Measurements from ENCODE around the gene MEI1. TPM values are rescaled to one million over a fixed set of nuclear protein-coding genes. Genes with fewer than 3 reads are reported as not detected.
"Not testable (repeated sequence)": the region's sequence is repeated elsewhere in the genome, so short reads cannot be mapped to it uniquely, and the experiment has no call there.

The MEI1 gene
- polyA plus RNA-seq, 1 donor (not counting 4 experiments of a cell fraction or from before 2014, with no cell fraction given): 0.10 TPM

DNA sequence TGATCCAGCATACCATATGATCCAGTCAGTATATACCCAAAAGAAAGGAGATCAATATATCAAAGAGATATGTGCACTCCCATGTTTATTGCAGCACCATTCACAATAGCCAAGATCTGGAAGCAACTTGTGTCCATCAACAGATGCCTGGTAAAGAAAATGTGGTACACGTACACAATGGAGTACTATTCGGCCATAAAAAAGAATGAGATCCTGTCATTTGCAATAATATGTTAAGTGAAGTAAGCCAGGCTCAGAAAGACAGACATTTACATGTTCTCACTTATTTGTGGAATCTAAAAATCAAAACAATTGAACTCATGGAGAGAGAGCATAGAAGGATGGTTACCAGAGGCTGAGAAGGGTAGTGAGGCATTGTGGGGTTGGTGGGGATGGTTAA lies 37.6 kb upstream of the MEI1 start:
- H3K4me3 ChIP-seq (ENCODE audit: control insufficient read depth in 2 of 3, extremely low read depth in 1 of 3, insufficient read depth in 2 of 3, low read depth in 1 of 3, low read length in 3 of 3): no peak overlapping the region
- H3K79me2 ChIP-seq (ENCODE audit: control insufficient read depth, insufficient read depth, low read length): peaks cover 1% of the 10 kb centered on the region
- H3K27me3 ChIP-seq (ENCODE audit: control insufficient read depth, extremely low read depth, insufficient read depth, low read length): no peaks in the 10 kb centered on the region
- H3K9ac ChIP-seq (ENCODE audit: control insufficient read depth, extremely low read depth, insufficient read depth, low read length): no peak overlapping the region
- H2AFZ ChIP-seq (ENCODE audit: control insufficient read depth, low read length): no peak overlapping the region
- no peak overlapping the region for H3K4me2 ChIP-seq (ENCODE audit: control insufficient read depth, extremely low read depth, insufficient read depth, low read depth, low read length)
- FAIRE-seq (no peak), DNase-seq (ENCODE audit: low read depth, low spot score) (no peak)
- dilution Hi-C loops (cut with MboI; ENCODE audit: extremely low pct_ligation_motif_present, low sequenced_read_pairs): no loop called here
- no peak overlapping the region for H3K27ac ChIP-seq (ENCODE audit: control insufficient read depth, insufficient read depth, low read length)
- peaks cover 11% of the 10 kb centered on the region for H3K4me1 ChIP-seq (ENCODE audit: control insufficient read depth, extremely low read depth, insufficient read depth, low read length)
- no peaks in the 10 kb centered on the region for H3K9me3 ChIP-seq (ENCODE audit: control insufficient read depth, low read depth, low read length)
- TF ChIP-seq, protein P1, sequence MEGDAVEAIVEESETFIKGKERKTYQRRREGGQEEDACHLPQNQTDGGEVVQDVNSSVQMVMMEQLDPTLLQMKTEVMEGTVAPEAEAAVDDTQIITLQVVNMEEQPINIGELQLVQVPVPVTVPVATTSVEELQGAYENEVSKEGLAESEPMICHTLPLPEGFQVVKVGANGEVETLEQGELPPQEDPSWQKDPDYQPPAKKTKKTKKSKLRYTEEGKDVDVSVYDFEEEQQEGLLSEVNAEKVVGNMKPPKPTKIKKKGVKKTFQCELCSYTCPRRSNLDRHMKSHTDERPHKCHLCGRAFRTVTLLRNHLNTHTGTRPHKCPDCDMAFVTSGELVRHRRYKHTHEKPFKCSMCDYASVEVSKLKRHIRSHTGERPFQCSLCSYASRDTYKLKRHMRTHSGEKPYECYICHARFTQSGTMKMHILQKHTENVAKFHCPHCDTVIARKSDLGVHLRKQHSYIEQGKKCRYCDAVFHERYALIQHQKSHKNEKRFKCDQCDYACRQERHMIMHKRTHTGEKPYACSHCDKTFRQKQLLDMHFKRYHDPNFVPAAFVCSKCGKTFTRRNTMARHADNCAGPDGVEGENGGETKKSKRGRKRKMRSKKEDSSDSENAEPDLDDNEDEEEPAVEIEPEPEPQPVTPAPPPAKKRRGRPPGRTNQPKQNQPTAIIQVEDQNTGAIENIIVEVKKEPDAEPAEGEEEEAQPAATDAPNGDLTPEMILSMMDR (optimal IDR thresholded peaks at IDR 0.05 in 1 of 3, IDR thresholded peaks at IDR 0.05 in 1 of 3, conservative IDR thresholded peaks at IDR 0.05 in 1 of 3; ENCODE audit: extremely low read depth in 1 of 3, insufficient read depth in 2 of 3, low read length in 3 of 3): no peak
- TF ChIP-seq EZH2 (IDR thresholded peaks at IDR 0.05; ENCODE audit: low read length): no peak
- H3K9me1 ChIP-seq (ENCODE audit: control insufficient read depth, extremely low read depth, insufficient read depth, low read length): no peaks in the 10 kb centered on the region
- H3K36me3 ChIP-seq (ENCODE audit: control insufficient read depth in 2 of 2, extremely low read depth in 1 of 2, insufficient read depth in 2 of 2, low read length in 2 of 2): peaks cover 34 to 58% of the 10 kb centered on the region in 2 experiments
- H4K20me1 ChIP-seq (ENCODE audit: control insufficient read depth, extremely low read depth, insufficient read depth, low read length): no peaks in the 10 kb centered on the region

GRCh38 chr22:41663594-41663993 lies 35.7 kb upstream of the MEI1 start:
- FAIRE-seq; dilution Hi-C loops (cut with MboI; ENCODE audit: extremely low pct_ligation_motif_present, low sequenced_read_pairs): not testable (repeated sequence)

DNA sequence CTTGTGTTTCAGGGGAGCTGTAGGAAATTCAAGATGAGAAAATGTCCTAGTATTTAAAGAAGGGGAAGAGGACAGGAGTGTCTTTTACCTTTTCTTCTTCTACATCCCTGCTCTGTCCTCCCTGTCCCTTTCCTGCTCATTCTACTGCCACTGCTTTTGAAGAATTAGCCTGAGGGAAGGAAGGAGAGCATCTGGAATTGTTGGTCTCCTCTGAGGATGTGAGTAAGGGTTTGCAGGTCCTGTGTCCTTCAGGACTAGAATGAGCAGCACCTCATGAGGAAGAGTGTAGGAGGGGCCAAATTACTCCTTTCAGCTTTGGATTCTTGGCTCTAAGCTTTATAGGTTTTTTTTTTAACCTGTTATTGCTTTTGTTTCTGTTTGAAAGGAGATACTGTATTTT lies 34.8 kb upstream of the MEI1 start:
- Histone ChIP-seq H3K4me3 (ENCODE audit: control insufficient read depth in 2 of 3, extremely low read depth in 1 of 3, insufficient read depth in 2 of 3, low read depth in 1 of 3, low read length in 3 of 3) (no peak overlapping the region), H3K9me1 (ENCODE audit: control insufficient read depth, extremely low read depth, insufficient read depth, low read length) (no peaks in the 10 kb centered on the region), H3K9ac (ENCODE audit: control insufficient read depth, extremely low read depth, insufficient read depth, low read length) (no peak overlapping the region), H3K79me2 (ENCODE audit: control insufficient read depth, insufficient read depth, low read length) (peaks cover 5% of the 10 kb centered on the region), H3K36me3 (ENCODE audit: control insufficient read depth in 2 of 2, extremely low read depth in 1 of 2, insufficient read depth in 2 of 2, low read length in 2 of 2) (peaks cover 19 to 43% of the 10 kb centered on the region in 2 experiments), H3K27me3 (ENCODE audit: control insufficient read depth, extremely low read depth, insufficient read depth, low read length) (no peaks in the 10 kb centered on the region), H3K4me2 (ENCODE audit: control insufficient read depth, extremely low read depth, insufficient read depth, low read depth, low read length) (no peak overlapping the region), H3K27ac (ENCODE audit: control insufficient read depth, insufficient read depth, low read length) (no peak overlapping the region), H3K9me3 (ENCODE audit: control insufficient read depth, low read depth, low read length) (no peaks in the 10 kb centered on the region), H3K4me1 (ENCODE audit: control insufficient read depth, extremely low read depth, insufficient read depth, low read length) (peaks cover 26% of the 10 kb centered on the region), H2AFZ (ENCODE audit: control insufficient read depth, low read length) (no peak overlapping the region), H4K20me1 (ENCODE audit: control insufficient read depth, extremely low read depth, insufficient read depth, low read length) (no peaks in the 10 kb centered on the region)
- no peak for TF ChIP-seq EZH2 (IDR thresholded peaks at IDR 0.05; ENCODE audit: low read length)
- TF ChIP-seq, protein P1 (optimal IDR thresholded peaks at IDR 0.05 in 1 of 3, IDR thresholded peaks at IDR 0.05 in 1 of 3, conservative IDR thresholded peaks at IDR 0.05 in 1 of 3; ENCODE audit: extremely low read depth in 1 of 3, insufficient read depth in 2 of 3, low read length in 3 of 3): no peak
- FAIRE-seq: no peak
- no peak for DNase-seq (ENCODE audit: low read depth, low spot score)
- dilution Hi-C loops (cut with MboI; ENCODE audit: extremely low pct_ligation_motif_present, low sequenced_read_pairs): no loop called here

More at GRCh38 chr22:41663594-41663993, 35.7 kb upstream of the MEI1 start:
- not testable (repeated sequence) for H3K4me2 ChIP-seq (ENCODE audit: control insufficient read depth, extremely low read depth, insufficient read depth, low read depth, low read length); H3K79me2 ChIP-seq (ENCODE audit: control insufficient read depth, insufficient read depth, low read length); H4K20me1 ChIP-seq (ENCODE audit: control insufficient read depth, extremely low read depth, insufficient read depth, low read length); H3K27me3 ChIP-seq (ENCODE audit: control insufficient read depth, extremely low read depth, insufficient read depth, low read length); DNase-seq (ENCODE audit: low read depth, low spot score); H3K9me1 ChIP-seq (ENCODE audit: control insufficient read depth, extremely low read depth, insufficient read depth, low read length); H3K9ac ChIP-seq (ENCODE audit: control insufficient read depth, extremely low read depth, insufficient read depth, low read length); H3K4me3 ChIP-seq (ENCODE audit: control insufficient read depth in 2 of 3, extremely low read depth in 1 of 3, insufficient read depth in 2 of 3, low read depth in 1 of 3, low read length in 3 of 3); H3K9me3 ChIP-seq (ENCODE audit: control insufficient read depth, low read depth, low read length); H3K27ac ChIP-seq (ENCODE audit: control insufficient read depth, insufficient read depth, low read length); H2AFZ ChIP-seq (ENCODE audit: control insufficient read depth, low read length)
- H3K4me1 ChIP-seq (ENCODE audit: control insufficient read depth, extremely low read depth, insufficient read depth, low read length): peaks cover 21% of the 10 kb centered on the region
- peaks cover 23 to 48% of the 10 kb centered on the region in 2 experiments for H3K36me3 ChIP-seq (ENCODE audit: control insufficient read depth in 2 of 2, extremely low read depth in 1 of 2, insufficient read depth in 2 of 2, low read length in 2 of 2)
